Measurements from ENCODE around the gene DLEU7. TPM values are rescaled to one million over a fixed set of nuclear protein-coding genes. Genes with fewer than 3 reads are reported as not detected.

DLEU7 gene
- total RNA-seq, 1 donor = 0.84 TPM

GRCh38 chr13:50788551-50789210, 54.8 kb downstream of the DLEU7 start:
- H3K4me1 ChIP-seq (ENCODE audit: insufficient read depth, low read length) = peaks cover 6% of the 10 kb centered on the region
- H3K4me3 ChIP-seq (ENCODE audit: low read length) = no peak overlapping the region
- no peaks in the 10 kb centered on the region for H3K9me3 ChIP-seq (ENCODE audit: low read depth, low read length)
- no peaks in the 10 kb centered on the region for H3K27me3 ChIP-seq (ENCODE audit: insufficient read depth, low read length)

- peaks cover 17% of the 10 kb centered on the region for H3K4me1 ChIP-seq (ENCODE audit: insufficient read depth, low read length)
- no peaks in the 10 kb centered on the region for H3K27me3 ChIP-seq (ENCODE audit: insufficient read depth, low read length)
- H3K4me3 ChIP-seq (ENCODE audit: low read length) = no peak overlapping the region
- no peaks in the 10 kb centered on the region for H3K9me3 ChIP-seq (ENCODE audit: low read depth, low read length)
These were observed 55.9 kb downstream of the DLEU7 start for GRCh38 chr13:50787316-50788195.

- Histone ChIP-seq H3K9me3 (ENCODE audit: low read depth, low read length) (no peaks in the 10 kb centered on the region), H3K4me3 (ENCODE audit: low read length) (no peak overlapping the region), H3K4me1 (ENCODE audit: insufficient read depth, low read length) (peaks cover 17% of the 10 kb centered on the region), H3K27me3 (ENCODE audit: insufficient read depth, low read length) (no peaks in the 10 kb centered on the region)
These were observed 59.7 kb downstream of the DLEU7 start for GRCh38 chr13:50783717-50784290.

GRCh38 chr13:50783066-50783465, 60.4 kb downstream of the DLEU7 start:
- Histone ChIP-seq H3K4me1 (ENCODE audit: insufficient read depth, low read length) (peaks cover 17% of the 10 kb centered on the region), H3K4me3 (ENCODE audit: low read length) (no peak overlapping the region), H3K27me3 (ENCODE audit: insufficient read depth, low read length) (no peaks in the 10 kb centered on the region), H3K9me3 (ENCODE audit: low read depth, low read length) (no peaks in the 10 kb centered on the region)

- Histone ChIP-seq H3K4me1 (ENCODE audit: insufficient read depth, low read length) (peaks cover 17% of the 10 kb centered on the region), H3K27me3 (ENCODE audit: insufficient read depth, low read length) (no peaks in the 10 kb centered on the region), H3K9me3 (ENCODE audit: low read depth, low read length) (peaks cover 4% of the 10 kb centered on the region), H3K4me3 (ENCODE audit: low read length) (no peak overlapping the region)
These were observed 63.1 kb downstream of the DLEU7 start for GRCh38 chr13:50780201-50781015.

GRCh38 chr13:50779443-50780200, 63.9 kb downstream of the DLEU7 start:
- Histone ChIP-seq H3K4me3 (ENCODE audit: low read length) (no peak overlapping the region), H3K4me1 (ENCODE audit: insufficient read depth, low read length) (peaks cover 17% of the 10 kb centered on the region), H3K9me3 (ENCODE audit: low read depth, low read length) (peaks cover 11% of the 10 kb centered on the region), H3K27me3 (ENCODE audit: insufficient read depth, low read length) (no peaks in the 10 kb centered on the region)

Other genes starting within 250 kb of the DLEU7 start
- gene RNASEH2B, start 66.1 kb upstream of the DLEU7 start, total RNA-seq = 139 TPM

All from mononuclear cell (primary cell).